HT-29 (cell line): ENCODE measurements around the gene APPL2. TPM values are rescaled to one million over a fixed set of nuclear protein-coding genes. Genes with fewer than 3 reads are reported as not detected.

Source experiments
- DNase-seq: peaks from one replicate; pipeline ENCODE4 v3.0.0-alpha.2; 2015; ENCODE audit warnings: low spot score
- total RNA-seq: library from RNA; depleted of rRNA; stranded (reverse); fragments of >200 nt; shearing (Covaris generic); gene quantifications from 2 replicates; pipeline ENCODE4 v1.2.3, GENCODE V29; 2014; rRNA removed

APPL2 gene
- 10.3 and 13.3 TPM in 2 replicates for total RNA-seq

- DNase-seq: peak; percentile 92
Observed at GRCh38 chr12:105235732-105236476, at the start of gene APPL2. APPL2 (minus strand) TSS chr12:105236174; CDS start chr12:105236012, 162 bp downstream.

GRCh38 chr12:105285378-105285777 is 49.4 kb upstream of the APPL2 start:
- no peak for DNase-seq

- DNase-seq: peak; percentile 74
Observed at GRCh38 chr12:105281694-105282049, 45.7 kb upstream of the APPL2 start.

- peak; percentile 52 for DNase-seq
Observed at GRCh38 chr12:105280966-105281693, 45.2 kb upstream of the APPL2 start.

- DNase-seq: no peak
Observed at GRCh38 chr12:105279460-105280056, 43.6 kb upstream of the APPL2 start.

- DNase-seq: peak; percentile 38
Observed at GRCh38 chr12:105278043-105278697, 42.2 kb upstream of the APPL2 start.

- DNase-seq: no peak
Observed at GRCh38 chr12:105275997-105276733, 40.2 kb upstream of the APPL2 start.

- no peak for DNase-seq
Observed at GRCh38 chr12:105274571-105274970, 38.6 kb upstream of the APPL2 start.

- no peak for DNase-seq
Observed at GRCh38 chr12:105273601-105274000, 37.6 kb upstream of the APPL2 start.

- no peak for DNase-seq
Observed at GRCh38 chr12:105272814-105273416, 36.9 kb upstream of the APPL2 start.

GRCh38 chr12:105272152-105272551 is 36.2 kb upstream of the APPL2 start:
- DNase-seq: no peak

GRCh38 chr12:105271364-105271763 is 35.4 kb upstream of the APPL2 start:
- DNase-seq: no peak

- DNase-seq: no peak
Observed at GRCh38 chr12:105270671-105271255, 34.8 kb upstream of the APPL2 start.

- no peak for DNase-seq
Observed at GRCh38 chr12:105267711-105268110, 31.7 kb upstream of the APPL2 start.

GRCh38 chr12:105264771-105265170 is 28.8 kb upstream of the APPL2 start:
- DNase-seq: no peak

- DNase-seq: no peak
Observed at GRCh38 chr12:105262461-105263184, 26.6 kb upstream of the APPL2 start.

- no peak for DNase-seq
Observed at GRCh38 chr12:105261010-105261409, 25.0 kb upstream of the APPL2 start.

- DNase-seq: no peak
Observed at GRCh38 chr12:105259226-105259625, 23.3 kb upstream of the APPL2 start.

- no peak for DNase-seq
Observed at GRCh38 chr12:105257321-105257728, 21.4 kb upstream of the APPL2 start.

- DNase-seq: no peak
Observed at GRCh38 chr12:105256921-105257320, 20.9 kb upstream of the APPL2 start.
